ENCODE measurements around the gene SLIT1.

The SLIT1 gene

DNA sequence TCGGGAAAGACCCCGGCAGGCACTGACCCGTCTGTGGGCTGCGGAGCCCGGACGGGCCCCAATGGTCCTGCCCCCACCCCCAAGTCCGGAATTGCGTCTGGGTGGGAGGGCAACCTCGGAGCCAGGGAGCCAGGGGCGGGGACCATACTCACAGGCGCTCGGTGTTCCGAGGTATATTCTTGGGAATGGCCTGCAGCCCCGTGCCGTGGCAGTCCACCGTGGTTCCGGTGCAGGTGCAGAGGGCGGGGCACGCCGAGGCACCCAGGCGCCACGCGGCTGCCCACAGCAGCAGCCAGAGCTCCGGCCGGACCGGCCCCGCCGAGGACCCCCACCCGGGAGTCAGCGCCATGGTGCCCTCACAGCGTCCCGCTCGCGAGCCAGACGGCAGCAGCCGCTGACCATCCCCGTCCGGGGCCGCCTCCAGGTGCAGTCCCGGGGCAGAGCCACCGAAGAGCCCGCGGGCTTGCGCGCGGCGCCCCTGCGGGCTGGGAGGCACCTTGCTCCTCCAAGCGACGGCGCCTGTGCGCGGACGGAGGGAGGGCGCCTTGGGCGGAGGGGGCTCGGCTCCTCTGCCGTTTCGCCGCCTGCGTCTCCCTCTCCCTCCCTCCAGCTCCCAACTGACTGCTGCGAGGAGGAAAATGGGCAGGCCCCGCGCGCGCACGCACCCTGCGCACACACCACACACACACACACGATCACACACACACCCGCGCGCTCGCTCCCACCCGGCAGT lies at the start of gene SLIT1:
SLIT1 (minus strand) TSS at position 634 of the 733 bp plus-strand sequence; CDS start at position 349, 285 bp downstream.
- peaks cover 69% of the 10 kb centered on the region for H3K27me3 ChIP-seq
- H3K27ac ChIP-seq = no peak within 1 kb of the TSS

DNA sequence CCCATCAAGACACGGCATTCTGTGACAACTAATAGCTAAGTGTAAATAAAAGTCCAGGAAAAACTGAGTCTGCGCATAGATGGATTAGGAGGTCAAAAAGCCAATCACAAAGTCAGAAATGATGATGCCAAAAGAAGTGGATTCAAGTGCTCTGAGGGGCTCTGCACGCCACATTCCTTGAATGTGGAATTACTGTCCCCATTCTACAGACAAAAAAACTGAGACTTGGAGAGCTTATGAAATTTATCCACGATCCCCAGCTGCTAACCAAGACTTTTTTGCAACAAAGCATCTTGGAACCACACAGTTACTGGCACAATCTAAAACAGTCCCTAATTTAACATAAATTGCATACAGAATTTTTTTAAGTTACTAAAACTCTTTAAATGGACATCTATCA lies 49.6 kb upstream of the SLIT1 start:
- Histone ChIP-seq H3K9me3 (no peaks in the 10 kb centered on the region), H3K4me3 (no peak overlapping the region), H3K27ac (no peak overlapping the region), H3K27me3 (no peaks in the 10 kb centered on the region), H3K9ac (no peak overlapping the region), H4K20me1 (peaks cover 15% of the 10 kb centered on the region; the same call in 1 of the 2 replicates), H3K36me3 (peaks cover 61% of the 10 kb centered on the region), H3K4me1 (peaks cover 35% of the 10 kb centered on the region), H3K4me2 (no peak overlapping the region)
- TF ChIP-seq Cebpa-rat (IDR thresholded peaks at IDR 0.05) = no peak

More for the DNA sequence above, at the start of gene SLIT1:
- Histone ChIP-seq H3K4me3 (peak within 1 kb of the TSS; percentile 64), H3K9me3 (no peaks in the 10 kb centered on the region), H3K4me2 (peak within 1 kb of the TSS; percentile 86), H4K20me1 (peaks cover 47% of the 10 kb centered on the region), H3K9ac (no peak within 1 kb of the TSS), H3K4me1 (peaks cover 33% of the 10 kb centered on the region), H3K36me3 (no peaks in the 10 kb centered on the region)
- no peak for TF ChIP-seq Cebpa-rat (IDR thresholded peaks at IDR 0.05)

DNA sequence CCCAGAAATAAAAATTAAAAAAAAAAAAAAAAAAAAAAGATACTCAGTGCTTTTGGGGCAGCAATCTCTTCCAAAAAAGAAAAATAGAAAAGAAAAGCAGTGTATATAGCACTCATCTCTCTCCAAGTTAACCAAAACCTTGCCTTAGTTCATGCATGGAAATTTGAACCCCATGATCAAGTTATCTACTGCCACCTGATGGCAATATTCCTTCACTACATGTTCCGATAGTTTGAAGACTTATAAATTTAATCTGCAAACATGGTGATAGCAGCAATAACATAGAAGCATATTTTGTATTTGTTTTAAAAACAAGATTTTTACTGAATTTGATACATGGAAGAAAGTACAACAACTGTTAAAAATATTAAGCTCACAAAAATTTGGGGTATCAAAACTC lies 48.6 kb upstream of the SLIT1 start:
- H3K27ac ChIP-seq = no peak overlapping the region
- H3K9ac ChIP-seq = no peak overlapping the region
- H3K9me3 ChIP-seq = no peaks in the 10 kb centered on the region
- TF ChIP-seq Cebpa-rat (IDR thresholded peaks at IDR 0.05) = no peak
- no peak overlapping the region for H3K4me3 ChIP-seq
- peaks cover 35% of the 10 kb centered on the region for H3K4me1 ChIP-seq
- peaks cover 64% of the 10 kb centered on the region for H3K36me3 ChIP-seq
- H3K27me3 ChIP-seq = no peaks in the 10 kb centered on the region
- peaks cover 15% of the 10 kb centered on the region; the same call in 1 of the 2 replicates for H4K20me1 ChIP-seq
- no peak overlapping the region for H3K4me2 ChIP-seq

DNA sequence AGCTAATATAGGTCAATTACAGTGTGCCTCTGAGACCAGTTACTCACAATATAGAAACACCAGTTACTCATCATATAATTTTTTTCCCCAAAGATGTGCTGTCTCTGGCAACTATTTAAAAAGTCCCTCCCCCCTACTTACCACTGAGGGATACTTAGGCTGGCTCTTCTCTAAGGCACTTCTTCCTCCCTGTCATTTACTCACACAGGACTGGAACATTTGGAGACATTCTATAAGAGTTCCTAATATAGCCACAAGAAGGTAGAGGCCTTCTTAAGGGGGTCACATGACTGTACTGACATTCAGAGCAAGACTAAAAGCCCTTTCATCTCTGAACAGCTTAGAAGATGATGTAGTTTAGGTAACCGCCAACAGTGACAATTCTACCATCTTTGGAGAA lies 44.4 kb upstream of the SLIT1 start:
- H3K27ac ChIP-seq = no peak overlapping the region
- no peak overlapping the region for H3K9ac ChIP-seq
- H4K20me1 ChIP-seq = peaks cover 21% of the 10 kb centered on the region
- TF ChIP-seq Cebpa-rat (IDR thresholded peaks at IDR 0.05) = no peak
- no peaks in the 10 kb centered on the region for H3K9me3 ChIP-seq
- H3K4me2 ChIP-seq = no peak overlapping the region
- no peak overlapping the region for H3K4me3 ChIP-seq
- H3K4me1 ChIP-seq = peaks cover 16% of the 10 kb centered on the region
- H3K27me3 ChIP-seq = no peaks in the 10 kb centered on the region
- H3K36me3 ChIP-seq = peaks cover 74% of the 10 kb centered on the region

DNA sequence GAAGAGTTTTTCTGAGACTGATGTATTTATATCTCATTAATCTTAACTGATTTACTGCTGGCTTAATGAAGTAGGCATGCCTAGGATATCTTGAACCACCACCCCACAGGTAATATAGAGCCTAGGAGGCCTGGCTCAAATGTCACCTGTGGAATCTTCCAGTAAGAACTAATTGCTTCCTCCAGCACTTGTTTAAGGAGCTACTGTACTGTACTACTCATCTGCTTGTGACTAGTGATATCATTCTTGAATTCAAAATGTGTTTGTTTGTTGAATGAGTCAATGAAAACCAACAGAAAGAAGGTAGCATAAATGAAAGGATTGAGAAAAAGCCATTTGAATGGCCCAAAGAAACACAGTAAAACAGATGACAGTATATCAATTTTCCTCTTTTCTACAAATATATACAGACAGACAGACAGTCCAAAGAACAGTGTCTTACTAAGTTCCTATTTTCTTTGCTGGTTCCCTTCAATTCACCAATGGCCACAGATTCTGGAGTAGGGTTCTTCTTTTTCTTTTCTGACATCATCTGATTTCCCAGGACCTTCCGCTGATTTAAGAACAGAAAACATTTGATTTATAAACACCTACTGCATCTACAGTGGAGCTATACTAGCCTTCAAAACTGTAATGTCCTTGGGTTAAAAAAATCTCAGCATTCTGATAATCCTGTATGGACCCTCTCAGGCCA lies 43.7 kb upstream of the SLIT1 start:
- no peak overlapping the region for H3K9ac ChIP-seq
- no peak for TF ChIP-seq Cebpa-rat (IDR thresholded peaks at IDR 0.05)
- peaks cover 28% of the 10 kb centered on the region for H4K20me1 ChIP-seq
- H3K4me2 ChIP-seq = no peak overlapping the region
- H3K4me3 ChIP-seq = no peak overlapping the region
- H3K36me3 ChIP-seq = peaks cover 80% of the 10 kb centered on the region
- H3K27ac ChIP-seq = no peak overlapping the region
- H3K9me3 ChIP-seq = no peaks in the 10 kb centered on the region
- no peaks in the 10 kb centered on the region for H3K27me3 ChIP-seq
- peaks cover 23% of the 10 kb centered on the region for H3K4me1 ChIP-seq

DNA sequence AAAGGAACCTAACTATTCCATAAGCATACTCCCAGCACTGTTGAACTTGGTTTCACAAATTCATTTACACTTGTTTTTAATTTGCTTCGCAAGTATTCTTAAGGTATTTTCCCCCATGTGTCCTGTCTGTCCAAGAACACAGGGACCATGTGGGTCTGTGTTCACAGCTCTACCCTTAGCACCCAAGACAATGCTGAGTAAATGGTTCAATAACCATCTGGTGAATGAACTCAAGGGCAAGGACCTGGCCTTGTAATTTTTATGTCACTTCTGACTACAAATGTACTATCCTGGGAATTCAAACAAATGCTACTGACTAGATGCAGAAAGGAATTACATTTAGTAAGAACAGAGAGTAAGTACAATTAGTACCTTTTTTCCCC lies 43.0 kb upstream of the SLIT1 start:
- Histone ChIP-seq H3K9me3 (no peaks in the 10 kb centered on the region), H3K9ac (no peak overlapping the region), H3K4me3 (no peak overlapping the region), H3K4me2 (no peak overlapping the region), H4K20me1 (peaks cover 30% of the 10 kb centered on the region), H3K27ac (no peak overlapping the region), H3K36me3 (peaks cover 83% of the 10 kb centered on the region), H3K27me3 (no peaks in the 10 kb centered on the region), H3K4me1 (peaks cover 25% of the 10 kb centered on the region)
- no peak for TF ChIP-seq Cebpa-rat (IDR thresholded peaks at IDR 0.05)

DNA sequence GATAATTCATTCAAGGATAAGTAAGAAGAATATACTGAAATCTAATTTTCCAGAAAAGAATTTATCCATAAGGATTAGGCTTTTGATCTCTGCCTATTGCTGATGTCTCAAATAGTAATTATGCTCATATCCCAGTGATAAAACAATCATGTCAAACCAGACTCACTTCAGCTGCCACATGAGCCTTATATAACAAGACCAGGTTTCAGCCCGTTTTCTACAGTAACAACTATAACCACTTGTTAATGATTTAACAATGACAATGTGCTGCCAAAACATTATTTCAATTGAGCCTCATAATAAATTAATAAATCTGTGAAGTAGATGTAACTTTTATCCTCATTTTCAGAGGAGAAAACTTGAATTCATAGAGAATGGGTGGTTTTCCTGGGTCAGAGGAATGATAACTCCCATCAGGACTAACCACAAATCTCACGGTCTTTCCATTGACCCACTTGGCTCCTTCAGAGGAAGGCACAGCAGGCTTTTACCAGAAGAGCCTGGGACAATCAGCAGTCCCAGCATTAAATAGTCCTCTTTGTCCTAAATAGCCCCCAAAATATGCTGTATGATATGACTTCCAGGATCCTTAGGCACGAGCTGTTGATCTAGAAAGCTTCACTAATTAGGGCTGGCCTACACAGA lies 42.5 kb upstream of the SLIT1 start:
- Histone ChIP-seq H3K9ac (no peak overlapping the region), H3K36me3 (peaks cover 83% of the 10 kb centered on the region), H3K27me3 (no peaks in the 10 kb centered on the region), H3K27ac (no peak overlapping the region), H3K4me3 (no peak overlapping the region), H4K20me1 (peaks cover 34% of the 10 kb centered on the region), H3K4me2 (no peak overlapping the region), H3K9me3 (no peaks in the 10 kb centered on the region), H3K4me1 (peaks cover 25% of the 10 kb centered on the region)
- TF ChIP-seq Cebpa-rat (IDR thresholded peaks at IDR 0.05) = no peak

DNA sequence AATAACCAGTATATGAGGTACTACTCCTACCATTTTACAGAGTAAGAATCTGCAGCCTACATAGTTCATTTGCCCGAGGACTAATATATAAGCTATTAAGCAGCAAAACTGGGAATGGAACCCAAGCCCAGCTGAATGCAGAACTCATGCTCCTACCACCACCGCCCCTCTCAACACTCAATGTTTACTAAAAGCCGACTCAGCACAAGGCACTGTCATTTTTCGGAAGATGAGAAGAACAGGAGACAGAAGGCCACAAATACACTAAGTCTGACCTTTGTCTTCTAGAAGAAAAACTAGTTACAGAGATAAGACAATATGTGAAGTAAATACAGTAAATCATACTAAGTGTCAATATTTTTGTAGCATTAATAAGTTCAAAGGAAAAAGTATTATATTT lies 40.6 kb upstream of the SLIT1 start:
- peaks cover 9% of the 10 kb centered on the region for H3K4me1 ChIP-seq
- H3K27me3 ChIP-seq = no peaks in the 10 kb centered on the region
- no peak overlapping the region for H3K27ac ChIP-seq
- no peak overlapping the region for H3K9ac ChIP-seq
- no peak overlapping the region for H3K4me3 ChIP-seq
- peaks cover 46% of the 10 kb centered on the region for H4K20me1 ChIP-seq
- no peak for TF ChIP-seq Cebpa-rat (IDR thresholded peaks at IDR 0.05)
- peaks cover 88% of the 10 kb centered on the region for H3K36me3 ChIP-seq
- H3K4me2 ChIP-seq = no peak overlapping the region
- H3K9me3 ChIP-seq = no peaks in the 10 kb centered on the region

DNA sequence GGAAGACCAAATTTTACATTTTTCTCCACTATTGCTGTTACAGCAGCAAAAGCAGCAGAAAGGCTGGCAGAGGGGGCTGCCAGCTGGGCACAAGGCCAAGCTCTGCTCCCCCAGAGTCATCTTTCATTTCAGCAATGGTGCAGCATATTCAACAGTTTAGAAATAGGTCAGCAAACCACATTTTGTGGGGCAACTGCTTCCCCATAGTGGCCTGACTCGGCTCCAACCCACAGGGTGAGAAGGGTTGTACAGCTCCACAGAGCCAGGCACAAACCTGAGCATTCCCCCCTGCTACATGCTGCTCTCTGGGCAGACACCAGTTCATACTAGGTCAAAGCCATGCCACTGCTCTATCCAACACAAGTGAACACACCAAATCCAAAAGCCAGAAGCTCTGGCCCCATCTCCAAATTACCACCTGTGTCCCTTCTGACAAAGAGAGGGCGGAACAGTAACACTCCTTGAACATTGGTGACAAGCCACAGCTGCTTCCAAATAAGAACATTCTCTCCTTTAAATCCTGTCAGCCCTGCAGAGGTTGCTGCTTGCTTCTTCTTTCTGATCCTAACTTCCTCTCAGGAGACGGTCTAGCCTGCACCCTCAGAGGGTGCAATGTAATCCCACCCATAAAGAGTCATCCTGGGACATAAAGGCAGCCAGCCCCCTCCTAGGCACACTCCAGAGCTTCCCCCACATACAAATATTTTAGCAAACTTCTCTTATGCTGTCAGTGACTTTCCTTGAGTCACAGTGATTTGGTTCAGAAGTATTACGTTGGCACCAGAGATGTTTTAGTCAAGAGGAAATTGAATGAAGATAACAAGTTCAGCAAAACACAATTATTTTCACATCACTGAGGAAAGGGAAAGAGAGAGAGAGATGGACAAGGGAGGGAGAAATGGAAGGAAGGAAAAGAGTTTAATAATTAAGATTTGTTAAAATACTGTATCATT lies 39.0 kb upstream of the SLIT1 start:
- TF ChIP-seq Cebpa-rat (IDR thresholded peaks at IDR 0.05) = no peak
- Histone ChIP-seq H4K20me1 (peaks cover 48% of the 10 kb centered on the region), H3K4me3 (no peak overlapping the region), H3K27ac (no peak overlapping the region), H3K27me3 (no peaks in the 10 kb centered on the region), H3K4me1 (peaks cover 10% of the 10 kb centered on the region), H3K9ac (no peak overlapping the region; the same call in 1 of the 2 replicates), H3K4me2 (peak overlapping the region; percentile 44), H3K36me3 (peaks cover 90% of the 10 kb centered on the region), H3K9me3 (no peaks in the 10 kb centered on the region)
